Endothelial cell of umbilical vein (primary cell): ENCODE data around the gene FSD2. TPM values are rescaled to one million over a fixed set of nuclear protein-coding genes. Genes with fewer than 3 reads are reported as not detected.

Experiments used
- BruUV-seq: library from RNA; stranded (reverse); fragments of 400-500 nt; replicated peaks from 2 replicates; lab custom pipeline; 2021; lab: Mats Ljungman, UMichigan
- CTCF ChIA-PET: fragments of 300-600, 350-600 bp; sonication (Branson Sonifier 250); formaldehyde crosslinking; loops from one replicate; lab custom pipeline; 2021; ENCODE audit warnings: antibody characterized with exemption, inconsistent platforms; lab: Charles Lee
- POLR2A ChIA-PET: fragments of 300-600, 350-600 bp; sonication (Branson Sonifier 250); formaldehyde crosslinking; loops from one replicate; lab custom pipeline; 2021; ENCODE audit warnings: antibody characterized with exemption, inconsistent platforms; lab: Charles Lee
- DNase-seq: peaks from one replicate; pipeline ENCODE4 v3.0.0-alpha.2; 2011; ENCODE audit warnings: low read depth, low spot score
- FAIRE-seq: peaks from 2 replicates; lab custom pipeline; 2011; peaks lifted over from hg19 to GRCh38; lab: Jason Lieb, UNC
- H2AFZ ChIP-seq: 2 replicates; pipeline ENCODE4 v1.6.0; 2012; ENCODE audit warnings: low read depth, low read length, control low read depth, inconsistent platforms
- H3K27ac ChIP-seq: 2 replicates; pipeline ENCODE4 v1.5.1; 2011; ENCODE audit warnings: low read depth, mild to moderate bottlenecking, control low read depth, low read length, moderate library complexity; ENCODE audit not compliant: insufficient read depth
- H3K27me3 ChIP-seq, 2 experiments: 2 replicates each; pipeline versions ENCODE4 v1.6.0 to v1.6.1; 2011; ENCODE audit warnings: low read length in 2 of 2, mixed read lengths in 1 of 2; ENCODE audit not compliant: control insufficient read depth in 2 of 2, insufficient read depth in 2 of 2
- H3K36me3 ChIP-seq, 2 experiments: 2 replicates in 1 of 2; 3 replicates in 1 of 2; pipeline ENCODE4 v1.5.1; 2011; ENCODE audit warnings: low read length in 2 of 2, mild to moderate bottlenecking in 1 of 2, moderate library complexity in 1 of 2; ENCODE audit not compliant: control insufficient read depth in 2 of 2, insufficient read depth in 2 of 2; ENCODE audit errors: extremely low read depth in 1 of 2
- H3K4me1 ChIP-seq: 3 replicates; pipeline ENCODE4 v1.5.1; 2011; ENCODE audit warnings: mild to moderate bottlenecking, low read length; ENCODE audit not compliant: control insufficient read depth, insufficient read depth; ENCODE audit errors: extremely low read depth
- H3K4me2 ChIP-seq: 2 replicates; pipeline ENCODE4 v1.6.1; 2011; ENCODE audit warnings: low read length, control low read depth, mixed read lengths; ENCODE audit not compliant: insufficient read depth
- H3K4me3 ChIP-seq, 3 experiments: fragments of 200-600 bp in 1 of 3; sonication (generic), shearing (Covaris generic) in 1 of 3; replicated peaks in 1 of 3; 2 replicates each; pipeline ENCODE4 v1.5.1; 2011 to 2016; ENCODE audit warnings: control low read depth in 3 of 3, low read length in 3 of 3, mild to moderate bottlenecking in 2 of 3, inconsistent platforms in 1 of 3, low read depth in 1 of 3, moderate library complexity in 1 of 3; ENCODE audit not compliant: insufficient read depth in 1 of 3
- H3K79me2 ChIP-seq: 2 replicates; pipeline ENCODE4 v1.6.0; 2012; ENCODE audit warnings: low read length, inconsistent platforms; ENCODE audit not compliant: control insufficient read depth, insufficient read depth
- H3K9ac ChIP-seq: replicated peaks from 2 replicates; pipeline ENCODE3; 2011; ENCODE audit warnings: low read length, control low read depth; ENCODE audit not compliant: insufficient read depth; ENCODE audit errors: extremely low read depth
- H3K9me1 ChIP-seq: replicated peaks from 3 replicates; pipeline ENCODE4 v1.6.0; 2011; ENCODE audit warnings: mild to moderate bottlenecking, low read length; ENCODE audit not compliant: control insufficient read depth, insufficient read depth; ENCODE audit errors: extremely low read depth
- H3K9me3 ChIP-seq: replicated peaks from 2 replicates; pipeline ENCODE4 v1.5.1; 2012; ENCODE audit warnings: low read length, inconsistent platforms; ENCODE audit not compliant: control insufficient read depth, insufficient read depth
- H4K20me1 ChIP-seq: replicated peaks from 2 replicates; pipeline ENCODE3; 2011; ENCODE audit warnings: mild to moderate bottlenecking, low read length; ENCODE audit not compliant: control insufficient read depth, insufficient read depth; ENCODE audit errors: extremely low read depth
- CTCF ChIP-seq, 2 donors: IDR thresholded peaks; 1 replicate in 1 of 2; 2 replicates in 1 of 2; pipeline ENCODE4 v1.5.1; 2011; ENCODE audit warnings: low read length in 2 of 2, mild to moderate bottlenecking in 2 of 2, moderate library complexity in 2 of 2, control low read depth in 1 of 2, inconsistent platforms in 1 of 2, low read depth in 1 of 2; ENCODE audit not compliant: insufficient read depth in 1 of 2; ENCODE audit errors: extremely low read depth in 1 of 2
- EZH2 ChIP-seq: IDR thresholded peaks from 2 replicates; pipeline ENCODE4 v1.6.1; 2012; ENCODE audit warnings: borderline replicate concordance, low read depth, mild to moderate bottlenecking, moderate library complexity, low read length, inconsistent platforms; ENCODE audit not compliant: severe bottlenecking
- FOS ChIP-seq: IDR thresholded peaks from 2 replicates; pipeline ENCODE4 v1.6.1; 2011; ENCODE audit warnings: mild to moderate bottlenecking, low read length, moderate library complexity, borderline replicate concordance; ENCODE audit not compliant: insufficient read depth
- GATA2 ChIP-seq: IDR thresholded peaks from 2 replicates; pipeline ENCODE4 v1.7.0; 2011; ENCODE audit warnings: low read depth, mild to moderate bottlenecking, moderate library complexity, mixed read lengths, low read length; ENCODE audit not compliant: insufficient read length, insufficient read depth
- JUN ChIP-seq: IDR thresholded peaks from 2 replicates; pipeline ENCODE4 v1.6.1; 2011; ENCODE audit warnings: borderline replicate concordance, low read depth; ENCODE audit not compliant: insufficient read length, insufficient read depth
- MYC ChIP-seq: IDR thresholded peaks from one replicate; pipeline ENCODE4 v1.6.1; 2011; ENCODE audit warnings: mild to moderate bottlenecking, low read depth, low read length
- POLR2A ChIP-seq: IDR thresholded peaks from 2 replicates; pipeline ENCODE4 v1.6.1; 2012; ENCODE audit warnings: low read depth, mild to moderate bottlenecking, control low read depth, low read length
- POLR2AphosphoS5 ChIP-seq: IDR thresholded peaks from 2 replicates; pipeline ENCODE4 v1.6.1; 2012; ENCODE audit warnings: low read depth, mild to moderate bottlenecking, control low read depth, low read length, moderate library complexity; ENCODE audit not compliant: insufficient read depth
- dilution Hi-C: fragments of 300-500 bp; cut with MboI; formaldehyde crosslinking; loops from one replicate; pipeline ENCODE4 v1.15.0; 2019; ENCODE audit warnings: low sequenced_read_pairs; ENCODE audit not compliant: extremely low pct_ligation_motif_present
- intact Hi-C: fragments of 100-400 bp; cut with micrococcal nuclease; formaldehyde crosslinking; loops from one replicate; pipeline ENCODE4 v1.10.0; 2022
- polyA plus RNA-seq, 4 experiments: library from polyadenylated mRNA; depleted of rRNA in 3 of 4; stranded (reverse) in 3 of 4; unstranded in 1 of 4; fragments of >200 nt; gene quantifications; 2 replicates each; pipeline versions ENCODE4 v1.2.1 to v1.2.3, GENCODE V29; 2011 to 2012; ENCODE audit warnings: missing spikeins in 1 of 4
- total RNA-seq: library from RNA; stranded (reverse); gene quantifications from 2 replicates; pipeline ENCODE4 v1.2.3, GENCODE V29; 2021
- TF ChIP-seq, protein P1 (sequence below): IDR thresholded peaks from 2 replicates; pipeline ENCODE4 v1.6.1; 2011; ENCODE audit not compliant: insufficient read depth, insufficient read length

The FSD2 gene
- total and polyA plus RNA-seq, 2 donors (not counting 3 experiments of a cell fraction or from before 2014, with no cell fraction given), result not detected

- DNase-seq, result no peak
- CTCF ChIA-PET, result no interaction called here
- H3K4me2 ChIP-seq, result no peak overlapping the region
- dilution Hi-C loops, result no loop called here
- H3K79me2 ChIP-seq, result no peaks in the 10 kb centered on the region
- no peaks in the 10 kb centered on the region for H3K9me1 ChIP-seq
- peaks cover 0 to 5% of the 10 kb centered on the region in 2 experiments for H3K27me3 ChIP-seq
- H3K4me1 ChIP-seq, result no peaks in the 10 kb centered on the region
- H3K4me3 ChIP-seq, result no peak overlapping the region
- FAIRE-seq, result no peak
- no peaks in the 10 kb centered on the region for H4K20me1 ChIP-seq
- no peaks in the 10 kb centered on the region for H3K9me3 ChIP-seq
- no peak overlapping the region for H2AFZ ChIP-seq
- no peak overlapping the region for H3K9ac ChIP-seq
- no TSS peak for BruUV-seq
- intact Hi-C loops, result loop anchor here (10.0 kb wide), 1 partner anchor 111 kb away; the partner anchor contains the start of gene HOMER2
- no peak overlapping the region for H3K27ac ChIP-seq
- TF ChIP-seq JUN (no peak), MYC (no peak), EZH2 (no peak), GATA2 (no peak), CTCF (IDR thresholded peaks at IDR 0.05; ENCODE audit: extremely low read depth in 1 of 2, insufficient read depth in 1 of 2, low read depth in 1 of 2, low read length in 2 of 2) (no peak), POLR2AphosphoS5 (no peak), POLR2A (no peak), FOS (no peak)
- TF ChIP-seq, protein P1, sequence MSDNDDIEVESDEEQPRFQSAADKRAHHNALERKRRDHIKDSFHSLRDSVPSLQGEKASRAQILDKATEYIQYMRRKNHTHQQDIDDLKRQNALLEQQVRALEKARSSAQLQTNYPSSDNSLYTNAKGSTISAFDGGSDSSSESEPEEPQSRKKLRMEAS, result no peak
- no peaks in the 10 kb centered on the region for H3K36me3 ChIP-seq
- POLR2A ChIA-PET, result no interaction called here
Observed at GRCh38 chr15:82843566-82843965, 37.7 kb upstream of the FSD2 start.
